GM12864 (cell line): ENCODE measurements around the gene NECTIN1.

ENCODE experiments used
- DNase-seq: peaks from one replicate; pipeline ENCODE4 v3.0.0-alpha.2; 2011; ENCODE audit warnings: low read depth
- H3K4me3 ChIP-seq: 2 replicates; pipeline ENCODE4 v1.5.1; 2011; ENCODE audit warnings: mild to moderate bottlenecking, low read depth, low read length, control low read depth
- CTCF ChIP-seq: IDR thresholded peaks from 2 replicates; pipeline ENCODE4 v1.5.1; 2011; ENCODE audit warnings: low read depth, mild to moderate bottlenecking, moderate library complexity, low read length, control low read depth, inconsistent platforms; ENCODE audit errors: missing control alignments

NECTIN1 gene

GRCh38 chr11:119700536-119701346 lies 28.3 kb downstream of the NECTIN1 start:
- TF ChIP-seq CTCF, result no peak
- DNase-seq, result no peak
- H3K4me3 ChIP-seq, result no peak overlapping the region

DNA sequence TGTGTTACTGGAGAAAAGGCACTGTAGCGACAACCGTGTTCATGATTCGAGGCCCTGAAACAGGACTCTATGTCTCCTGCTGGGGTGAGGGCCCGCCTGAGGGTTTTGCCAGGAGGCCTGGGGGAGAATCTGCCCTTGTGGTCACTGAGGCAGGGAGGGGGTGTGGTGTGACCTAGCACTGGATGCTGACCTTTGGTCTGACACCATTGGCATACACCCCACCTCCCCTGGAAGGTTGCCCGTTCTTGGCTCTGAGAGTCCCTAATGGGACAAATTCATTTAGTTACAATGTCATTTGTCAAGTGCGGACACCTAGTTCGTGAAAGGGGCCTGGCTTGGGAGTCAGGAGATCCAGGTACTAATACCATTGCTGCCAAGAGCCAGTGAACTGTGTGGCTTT lies 29.0 kb downstream of the NECTIN1 start:
- TF ChIP-seq CTCF, result no peak
- no peak for DNase-seq
- H3K4me3 ChIP-seq, result no peak overlapping the region

- no peak for TF ChIP-seq CTCF
- DNase-seq, result no peak
- H3K4me3 ChIP-seq, result no peak overlapping the region
These were observed 29.8 kb downstream of the NECTIN1 start for GRCh38 chr11:119699227-119699626.

GRCh38 chr11:119697882-119698281 lies 31.1 kb downstream of the NECTIN1 start:
- TF ChIP-seq CTCF, result no peak
- no peak for DNase-seq
- H3K4me3 ChIP-seq, result no peak overlapping the region

DNA sequence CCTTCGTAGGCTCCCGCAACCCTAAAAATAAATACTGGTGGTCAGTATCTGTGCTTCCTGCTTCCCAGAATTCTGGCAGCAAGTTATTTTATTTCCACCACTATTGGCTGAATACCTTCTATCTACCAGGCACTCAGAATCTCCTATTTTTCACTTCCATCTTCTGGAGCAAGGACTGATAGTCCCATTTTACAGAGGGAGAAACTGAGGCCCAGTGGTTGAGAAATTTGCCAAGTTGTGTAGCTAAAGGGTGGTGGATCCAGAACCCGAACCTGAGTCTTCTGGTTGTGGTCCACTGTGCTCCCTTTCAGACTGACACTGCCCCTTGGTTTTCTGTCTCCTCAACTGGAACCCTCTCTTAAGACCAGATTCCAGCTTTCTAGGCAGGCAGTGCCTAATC lies 31.6 kb downstream of the NECTIN1 start:
- no peak for DNase-seq
- no peak for TF ChIP-seq CTCF
- no peak overlapping the region for H3K4me3 ChIP-seq

DNA sequence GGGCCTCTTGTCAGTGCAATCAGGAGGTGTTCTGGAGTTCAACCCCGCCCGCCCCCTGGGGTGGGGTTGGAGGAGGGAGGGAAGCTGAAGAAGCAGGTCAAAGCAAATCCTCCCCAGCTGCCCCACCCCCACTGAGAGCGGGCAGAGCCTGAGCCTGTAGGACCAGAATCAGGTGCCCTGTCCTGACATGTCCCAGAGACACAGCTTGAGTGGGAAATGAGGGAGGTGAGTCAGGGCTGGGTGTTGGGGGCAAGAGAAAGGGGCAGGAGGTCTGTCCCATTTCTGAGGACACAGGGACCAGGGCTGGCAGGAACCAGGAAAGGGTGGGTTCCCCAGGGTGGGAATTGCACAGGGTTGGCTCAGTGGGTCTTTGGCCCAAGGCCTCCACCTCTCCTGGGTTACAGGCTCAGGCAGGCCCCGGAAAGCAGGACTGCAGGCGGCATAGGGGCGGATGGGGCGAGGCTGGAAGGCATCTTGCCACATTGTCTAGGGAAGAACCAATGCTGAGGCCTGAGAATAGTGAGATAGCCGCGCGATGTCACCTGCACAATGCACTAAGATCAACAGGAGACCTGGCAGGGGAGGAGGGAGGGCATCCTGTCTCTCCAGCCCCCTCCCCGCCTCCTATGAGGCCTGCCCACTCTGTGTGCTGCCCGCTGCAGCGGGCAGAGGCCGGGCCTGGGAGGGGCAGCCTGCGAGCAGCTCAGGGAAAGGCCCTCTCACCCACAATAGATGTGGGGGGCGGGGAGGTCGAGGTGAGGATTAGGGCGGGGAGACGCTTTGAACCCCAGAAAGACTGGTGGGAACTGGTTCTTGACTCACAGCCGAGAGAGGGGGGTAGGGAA lies 32.4 kb downstream of the NECTIN1 start:
- DNase-seq, result no peak
- H3K4me3 ChIP-seq, result no peak overlapping the region
- no peak for TF ChIP-seq CTCF

DNA sequence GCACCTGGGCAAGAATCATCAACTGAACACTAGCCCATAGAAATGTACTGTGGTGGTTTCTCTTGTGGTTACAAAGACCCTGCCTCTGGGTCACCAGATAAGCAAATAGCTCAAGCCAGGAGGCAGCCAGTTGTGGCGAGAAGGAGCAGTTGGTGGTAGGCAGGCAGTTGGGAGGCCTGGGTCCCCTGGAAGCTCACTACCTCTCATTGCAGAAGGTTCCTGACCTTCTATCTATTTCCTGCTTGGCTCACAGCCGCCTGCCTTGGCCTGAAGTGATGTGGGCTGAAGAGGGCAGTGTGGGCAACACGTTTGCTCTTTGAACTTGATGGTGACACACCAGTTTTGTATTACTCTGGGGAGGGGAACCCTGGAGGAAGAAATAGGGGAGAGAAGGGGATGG lies 34.7 kb downstream of the NECTIN1 start:
- no peak for DNase-seq
- peak; percentile 20 for TF ChIP-seq CTCF

More for the DNA sequence above, 34.7 kb downstream of the NECTIN1 start:
- H3K4me3 ChIP-seq, result no peak overlapping the region
